GM13976 (cell line): ENCODE data around the gene SRBD1.

Experiments used
- DNase-seq: peaks from one replicate; pipeline ENCODE4 v3.0.0; 2012; ENCODE audit warnings: low spot score
- in situ Hi-C: fragments of 300-500 bp; cut with MboI; formaldehyde crosslinking; loops from one replicate; pipeline ENCODE4 v1.12.0; 2022; ENCODE audit warnings: low sequenced_read_pairs, mixed read lengths, inconsistent platforms; ENCODE audit not compliant: unreplicated experiment
- TF ChIP-seq, protein P1 (sequence below): IDR thresholded peaks from 2 replicates; pipeline ENCODE4 v1.5.1; 2012; ENCODE audit warnings: borderline replicate concordance, mild to moderate bottlenecking; ENCODE audit not compliant: insufficient read depth; ENCODE audit errors: extremely low read depth, missing control alignments, control extremely low read depth

The SRBD1 gene

DNA sequence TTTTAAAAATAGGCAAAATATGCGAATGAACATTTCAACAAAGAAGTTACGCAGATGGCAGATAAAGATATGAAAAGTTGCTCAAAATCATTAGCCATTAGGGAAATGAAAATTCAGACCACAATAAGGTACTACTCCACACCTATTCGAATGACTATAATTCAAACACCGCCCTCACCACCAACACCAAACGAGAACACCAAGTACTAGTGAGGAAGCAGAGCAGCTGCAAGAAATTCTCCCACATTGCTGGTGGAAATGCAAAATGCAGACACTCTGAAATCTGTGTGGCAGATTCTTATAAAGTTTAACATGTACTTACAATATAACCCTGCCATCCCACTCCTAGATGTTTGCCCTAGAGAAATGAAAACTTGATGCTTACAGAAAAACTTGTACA lies 23.2 kb upstream of the SRBD1 start:
- in situ Hi-C loops = loop anchor here (25.0 kb wide), 1 partner anchor 753 kb away; no protein-coding TSS in a partner anchor
- DNase-seq = no peak
- TF ChIP-seq, protein P1, sequence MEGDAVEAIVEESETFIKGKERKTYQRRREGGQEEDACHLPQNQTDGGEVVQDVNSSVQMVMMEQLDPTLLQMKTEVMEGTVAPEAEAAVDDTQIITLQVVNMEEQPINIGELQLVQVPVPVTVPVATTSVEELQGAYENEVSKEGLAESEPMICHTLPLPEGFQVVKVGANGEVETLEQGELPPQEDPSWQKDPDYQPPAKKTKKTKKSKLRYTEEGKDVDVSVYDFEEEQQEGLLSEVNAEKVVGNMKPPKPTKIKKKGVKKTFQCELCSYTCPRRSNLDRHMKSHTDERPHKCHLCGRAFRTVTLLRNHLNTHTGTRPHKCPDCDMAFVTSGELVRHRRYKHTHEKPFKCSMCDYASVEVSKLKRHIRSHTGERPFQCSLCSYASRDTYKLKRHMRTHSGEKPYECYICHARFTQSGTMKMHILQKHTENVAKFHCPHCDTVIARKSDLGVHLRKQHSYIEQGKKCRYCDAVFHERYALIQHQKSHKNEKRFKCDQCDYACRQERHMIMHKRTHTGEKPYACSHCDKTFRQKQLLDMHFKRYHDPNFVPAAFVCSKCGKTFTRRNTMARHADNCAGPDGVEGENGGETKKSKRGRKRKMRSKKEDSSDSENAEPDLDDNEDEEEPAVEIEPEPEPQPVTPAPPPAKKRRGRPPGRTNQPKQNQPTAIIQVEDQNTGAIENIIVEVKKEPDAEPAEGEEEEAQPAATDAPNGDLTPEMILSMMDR = no peak

DNA sequence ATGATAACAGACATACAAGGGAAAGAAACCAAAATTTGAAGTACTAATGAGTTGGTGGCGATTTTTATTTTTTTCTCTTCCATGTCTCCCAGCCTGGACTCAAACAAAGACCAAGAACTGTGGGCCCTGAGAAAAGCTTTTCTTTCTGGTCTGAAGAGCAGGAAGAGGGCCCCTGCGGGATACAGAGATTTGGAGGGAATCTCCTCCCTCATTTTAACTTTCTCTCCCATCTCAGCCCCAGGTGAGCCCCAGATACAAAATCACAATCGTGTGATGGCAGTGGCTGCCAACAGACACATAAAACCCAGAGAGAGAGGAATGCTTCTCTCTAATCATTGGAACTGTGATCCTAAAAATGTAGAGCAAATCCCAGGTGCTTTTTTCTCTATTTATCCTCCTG lies 20.9 kb upstream of the SRBD1 start:
- TF ChIP-seq, protein P1 = no peak
- no peak for DNase-seq
- in situ Hi-C loops = loop anchor here (25.0 kb wide), 1 partner anchor 755 kb away; no protein-coding TSS in a partner anchor

DNA sequence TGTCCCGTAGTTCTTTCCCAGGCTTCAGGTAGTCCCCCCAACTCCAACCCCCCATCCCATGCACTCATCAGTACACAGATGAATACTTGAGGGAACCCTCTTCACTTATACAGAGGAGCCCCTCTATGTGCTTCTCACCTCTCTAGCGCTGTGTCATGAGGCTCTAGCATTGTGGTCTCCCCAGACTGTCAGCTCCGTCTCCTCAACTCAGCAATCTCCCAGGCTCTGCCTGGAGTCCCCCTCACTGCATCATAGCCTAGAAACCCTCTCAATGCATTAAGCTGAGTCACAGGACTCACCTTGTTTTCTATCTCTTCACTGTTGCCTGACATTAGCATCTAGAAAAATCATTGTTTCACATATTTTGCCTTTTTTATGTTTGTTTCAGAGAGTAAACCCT lies 20.3 kb upstream of the SRBD1 start:
- TF ChIP-seq, protein P1 = no peak
- in situ Hi-C loops = loop anchor here (25.0 kb wide), 1 partner anchor 756 kb away; no protein-coding TSS in a partner anchor
- DNase-seq = no peak

DNA sequence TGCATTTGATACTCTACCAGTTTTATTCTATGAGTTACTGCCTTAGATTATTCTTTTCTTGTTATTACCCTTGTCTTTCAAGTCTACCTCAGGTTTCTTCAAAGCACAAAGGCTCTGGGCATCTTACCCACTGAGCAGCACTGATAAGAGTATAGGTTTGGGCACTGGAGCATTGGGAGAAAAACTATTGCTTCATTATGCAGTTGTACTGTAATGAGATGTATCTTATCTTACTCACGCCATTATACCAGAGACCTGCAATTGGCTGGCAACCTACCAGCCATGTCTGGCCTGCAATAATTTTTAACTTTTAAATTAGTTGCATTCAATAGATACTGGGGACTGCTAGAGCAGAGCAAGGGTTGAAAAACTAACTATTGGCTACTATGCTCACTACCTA lies 18.9 kb upstream of the SRBD1 start:
- in situ Hi-C loops = loop anchor here (25.0 kb wide), 1 partner anchor 757 kb away; no protein-coding TSS in a partner anchor
- TF ChIP-seq, protein P1 = no peak
- no peak for DNase-seq

DNA sequence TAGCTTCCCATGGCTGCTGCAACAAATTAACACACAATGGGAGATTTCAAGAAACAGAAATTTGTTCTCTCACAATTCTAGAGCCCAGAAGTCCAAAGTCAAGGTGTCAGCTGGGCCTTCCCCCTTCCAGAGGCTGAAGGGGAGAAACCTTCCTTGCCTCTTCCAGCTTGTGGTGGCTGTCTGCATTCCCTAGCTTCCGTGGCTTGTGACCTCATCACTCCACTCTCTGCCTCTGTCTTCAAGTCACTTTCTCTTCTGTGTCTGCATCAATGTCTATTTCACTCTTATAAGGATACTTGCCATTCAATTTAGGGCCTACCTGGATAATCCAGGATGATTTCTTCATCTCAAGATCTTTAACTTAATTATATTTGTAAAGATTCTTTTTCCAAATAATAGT lies 16.8 kb upstream of the SRBD1 start:
- in situ Hi-C loops = loop anchor here (25.0 kb wide), 1 partner anchor 759 kb away; no protein-coding TSS in a partner anchor

DNA sequence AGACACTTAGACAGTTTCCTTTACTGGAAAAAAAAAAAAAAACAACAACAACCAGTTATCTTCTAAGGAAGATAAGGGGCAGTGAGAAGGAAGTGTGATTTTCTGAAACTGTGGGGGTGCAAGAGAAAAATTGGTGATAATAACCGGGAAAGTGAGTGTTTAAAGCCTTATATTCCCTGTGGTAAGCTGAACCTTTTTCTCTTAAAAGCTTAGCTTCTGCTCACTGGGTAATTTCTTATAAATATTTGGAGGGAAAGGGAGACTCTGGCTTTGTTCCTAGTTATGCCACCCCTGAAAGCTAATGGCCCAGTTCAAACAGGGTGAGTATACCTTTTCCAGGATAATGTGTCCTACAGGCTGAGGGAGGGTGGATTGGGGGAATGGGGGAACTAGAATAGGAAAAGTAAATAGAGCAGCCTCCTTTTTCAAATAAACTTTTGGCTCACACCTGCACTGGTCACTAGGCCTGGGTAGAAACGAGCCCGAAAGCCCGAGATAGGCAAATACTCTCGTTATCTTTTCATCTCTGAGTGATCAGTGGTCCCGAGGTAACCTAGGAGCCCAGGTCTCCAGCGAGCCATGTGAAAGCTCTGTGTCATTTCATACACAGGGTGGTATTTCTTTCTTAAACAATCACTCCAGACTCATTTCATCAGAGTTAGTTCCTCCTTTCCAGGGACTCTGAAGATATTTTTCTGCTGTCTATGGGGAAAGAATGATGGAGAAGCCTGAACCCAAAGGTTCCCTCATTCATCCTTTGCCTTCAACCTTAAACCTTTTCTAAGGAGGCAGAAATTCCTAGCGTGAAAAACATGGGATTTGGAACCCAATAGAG lies 15.5 kb upstream of the SRBD1 start:
- no peak for DNase-seq
- in situ Hi-C loops = loop anchor here (25.0 kb wide), 1 partner anchor 761 kb away; no protein-coding TSS in a partner anchor
- TF ChIP-seq, protein P1 = no peak

More for the DNA sequence above, 16.8 kb upstream of the SRBD1 start:
- TF ChIP-seq, protein P1 = no peak
- no peak for DNase-seq

DNA sequence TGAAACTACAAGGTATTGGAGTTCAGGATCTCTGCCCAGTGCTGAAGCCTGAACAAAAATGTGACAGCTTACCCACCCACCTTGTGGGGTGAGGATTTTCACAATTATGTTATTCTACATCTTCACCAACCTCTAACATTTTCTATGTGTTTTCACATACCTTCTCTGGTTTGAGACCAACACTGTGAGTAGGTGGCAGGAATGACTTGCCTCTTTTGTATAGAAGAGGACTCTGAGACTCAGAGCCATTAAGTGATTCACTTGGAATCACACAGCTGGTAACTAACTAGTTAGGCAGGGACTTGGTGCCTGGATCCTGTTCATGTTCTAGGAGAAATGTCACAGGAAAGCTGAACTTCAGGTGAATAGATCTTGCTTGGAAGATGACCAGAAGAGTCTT lies 14.8 kb upstream of the SRBD1 start:
- TF ChIP-seq, protein P1 = no peak
- DNase-seq = no peak
- in situ Hi-C loops = loop anchor here (25.0 kb wide), 1 partner anchor 761 kb away; no protein-coding TSS in a partner anchor
